ENCODE results near the gene ADGRB3.
"Not testable (repeated sequence)": the region's sequence is repeated elsewhere in the genome, so short reads cannot be mapped to it uniquely, and the experiment has no call there.

ADGRB3 gene

GRCh38 chr6:69284176-69284730 lies 649.2 kb downstream of the ADGRB3 start:
- no peaks in the 10 kb centered on the region for H3K4me1 ChIP-seq (ENCODE audit: control insufficient read depth in 1 of 2, insufficient read depth in 1 of 2, low read depth in 1 of 2, low read length in 1 of 2)
- no peaks in the 10 kb centered on the region for H3K27me3 ChIP-seq
- no peaks in the 10 kb centered on the region for H3K9me3 ChIP-seq
- no peak overlapping the region for H3K27ac ChIP-seq
- H3K4me3 ChIP-seq (ENCODE audit: low read depth in 1 of 2, low read length in 1 of 2): no peak overlapping the region
- H3K36me3 ChIP-seq: no peaks in the 10 kb centered on the region
- TF ChIP-seq, protein P1, sequence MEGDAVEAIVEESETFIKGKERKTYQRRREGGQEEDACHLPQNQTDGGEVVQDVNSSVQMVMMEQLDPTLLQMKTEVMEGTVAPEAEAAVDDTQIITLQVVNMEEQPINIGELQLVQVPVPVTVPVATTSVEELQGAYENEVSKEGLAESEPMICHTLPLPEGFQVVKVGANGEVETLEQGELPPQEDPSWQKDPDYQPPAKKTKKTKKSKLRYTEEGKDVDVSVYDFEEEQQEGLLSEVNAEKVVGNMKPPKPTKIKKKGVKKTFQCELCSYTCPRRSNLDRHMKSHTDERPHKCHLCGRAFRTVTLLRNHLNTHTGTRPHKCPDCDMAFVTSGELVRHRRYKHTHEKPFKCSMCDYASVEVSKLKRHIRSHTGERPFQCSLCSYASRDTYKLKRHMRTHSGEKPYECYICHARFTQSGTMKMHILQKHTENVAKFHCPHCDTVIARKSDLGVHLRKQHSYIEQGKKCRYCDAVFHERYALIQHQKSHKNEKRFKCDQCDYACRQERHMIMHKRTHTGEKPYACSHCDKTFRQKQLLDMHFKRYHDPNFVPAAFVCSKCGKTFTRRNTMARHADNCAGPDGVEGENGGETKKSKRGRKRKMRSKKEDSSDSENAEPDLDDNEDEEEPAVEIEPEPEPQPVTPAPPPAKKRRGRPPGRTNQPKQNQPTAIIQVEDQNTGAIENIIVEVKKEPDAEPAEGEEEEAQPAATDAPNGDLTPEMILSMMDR (IDR thresholded peaks at IDR 0.05): no peak

DNA sequence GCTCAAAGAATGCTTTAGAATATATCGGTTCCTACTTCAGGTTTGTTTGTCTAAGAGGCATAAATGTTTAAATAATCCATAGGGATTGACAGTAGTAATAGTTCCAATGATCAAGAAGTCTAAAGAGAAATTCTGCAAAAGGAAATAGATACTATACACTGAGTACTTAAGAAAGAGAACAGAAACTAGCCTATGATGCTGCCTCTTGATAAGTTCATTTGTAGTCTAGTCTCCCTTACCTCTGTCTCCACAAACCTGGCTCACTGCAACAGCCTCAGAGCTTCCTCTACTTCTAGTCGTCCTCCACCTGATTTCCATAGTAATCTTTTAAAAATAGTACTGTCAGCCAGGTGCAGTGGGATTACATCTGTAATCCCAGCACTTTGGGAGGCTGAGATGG lies 650.0 kb downstream of the ADGRB3 start:
- H3K27me3 ChIP-seq: no peaks in the 10 kb centered on the region
- no peaks in the 10 kb centered on the region for H3K36me3 ChIP-seq
- H3K27ac ChIP-seq: no peak overlapping the region
- no peak overlapping the region for H3K4me3 ChIP-seq (ENCODE audit: low read depth in 1 of 2, low read length in 1 of 2)
- H3K4me1 ChIP-seq (ENCODE audit: control insufficient read depth in 1 of 2, insufficient read depth in 1 of 2, low read depth in 1 of 2, low read length in 1 of 2): no peaks in the 10 kb centered on the region
- H3K9me3 ChIP-seq: no peaks in the 10 kb centered on the region
- TF ChIP-seq, protein P1 (IDR thresholded peaks at IDR 0.05): no peak

- no peaks in the 10 kb centered on the region for H3K9me3 ChIP-seq
- H3K36me3 ChIP-seq: no peaks in the 10 kb centered on the region
- H3K4me1 ChIP-seq (ENCODE audit: control insufficient read depth in 1 of 2, insufficient read depth in 1 of 2, low read depth in 1 of 2, low read length in 1 of 2): no peaks in the 10 kb centered on the region
- H3K4me3 ChIP-seq (ENCODE audit: low read depth in 1 of 2, low read length in 1 of 2): no peak overlapping the region
- H3K27me3 ChIP-seq: no peaks in the 10 kb centered on the region
- TF ChIP-seq, protein P1 (IDR thresholded peaks at IDR 0.05): no peak
- no peak overlapping the region for H3K27ac ChIP-seq
Measured at GRCh38 chr6:69286331-69286730, 651.2 kb downstream of the ADGRB3 start.

DNA sequence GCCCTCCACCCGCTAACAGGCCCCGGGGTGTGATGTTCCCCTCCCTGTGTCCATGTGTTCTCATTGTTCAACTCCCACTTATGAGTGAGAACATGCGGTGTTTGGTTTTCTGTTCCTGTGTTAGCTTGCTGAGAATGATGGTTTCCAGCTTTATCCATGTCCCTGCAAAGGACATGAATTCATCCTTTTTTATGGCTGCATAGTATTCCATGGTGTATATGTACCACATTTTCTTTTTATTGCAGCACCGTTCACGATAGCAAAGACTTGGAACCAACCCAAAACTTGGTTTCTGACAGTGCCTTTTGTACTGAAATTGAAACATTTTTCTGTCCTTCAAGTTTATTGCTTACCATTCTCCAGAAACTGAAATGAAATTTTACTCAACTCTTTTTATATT lies 653.1 kb downstream of the ADGRB3 start:
- not testable (repeated sequence) for H3K4me1 ChIP-seq (ENCODE audit: control insufficient read depth in 1 of 2, insufficient read depth in 1 of 2, low read depth in 1 of 2, low read length in 1 of 2); H3K9me3 ChIP-seq; H3K36me3 ChIP-seq; H3K27ac ChIP-seq; H3K4me3 ChIP-seq (ENCODE audit: low read depth in 1 of 2, low read length in 1 of 2); H3K27me3 ChIP-seq

DNA sequence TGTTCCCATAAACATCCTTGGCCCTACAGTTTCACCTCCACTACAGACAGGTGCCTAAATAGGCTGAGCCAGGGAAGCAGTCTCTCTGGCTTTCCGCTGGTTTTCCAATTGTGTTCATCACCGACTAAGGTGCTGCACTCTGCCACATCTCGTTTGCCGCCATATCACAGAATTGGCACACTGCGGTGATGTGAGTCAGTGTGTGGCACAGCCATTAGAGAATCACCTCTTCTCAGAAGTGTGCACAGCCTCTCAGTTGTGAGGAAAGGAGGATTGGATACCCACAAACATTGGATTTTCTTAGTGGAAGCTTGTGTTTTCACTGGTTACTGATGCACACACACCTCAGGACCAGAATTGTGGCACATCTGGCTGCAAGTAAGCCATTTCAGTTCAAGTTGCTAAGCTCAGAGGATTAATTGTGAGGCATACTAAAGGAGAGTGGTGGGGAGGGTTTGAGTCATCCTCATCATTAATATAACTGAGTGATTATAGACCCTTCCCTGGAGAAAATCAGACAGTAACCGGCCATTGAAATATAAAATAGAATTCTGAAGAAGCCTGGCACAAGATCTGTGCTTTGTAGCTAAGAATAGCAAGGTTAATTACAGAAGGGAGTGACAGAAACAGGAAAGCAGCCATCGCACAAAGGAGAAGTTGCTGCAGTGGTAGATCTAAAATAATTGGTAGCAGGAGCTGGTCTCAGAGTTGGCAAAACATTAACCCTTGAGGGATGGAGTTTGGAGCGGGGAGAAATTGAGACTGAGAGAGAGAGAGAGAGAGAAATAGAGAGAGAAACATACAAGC lies 654.8 kb downstream of the ADGRB3 start:
- no peak overlapping the region for H3K27ac ChIP-seq

GRCh38 chr6:69293471-69293870 lies 658.4 kb downstream of the ADGRB3 start:
- Histone ChIP-seq H3K27ac (no peak overlapping the region), H3K36me3 (no peaks in the 10 kb centered on the region), H3K27me3 (no peaks in the 10 kb centered on the region), H3K4me3 (ENCODE audit: low read depth in 1 of 2, low read length in 1 of 2) (no peak overlapping the region), H3K9me3 (no peaks in the 10 kb centered on the region), H3K4me1 (ENCODE audit: control insufficient read depth in 1 of 2, insufficient read depth in 1 of 2, low read depth in 1 of 2, low read length in 1 of 2) (no peaks in the 10 kb centered on the region)
- TF ChIP-seq, protein P1 (IDR thresholded peaks at IDR 0.05): no peak

More for the DNA sequence above, 654.8 kb downstream of the ADGRB3 start:
- no peaks in the 10 kb centered on the region for H3K4me1 ChIP-seq (ENCODE audit: control insufficient read depth in 1 of 2, insufficient read depth in 1 of 2, low read depth in 1 of 2, low read length in 1 of 2)
- H3K9me3 ChIP-seq: no peaks in the 10 kb centered on the region
- H3K4me3 ChIP-seq (ENCODE audit: low read depth in 1 of 2, low read length in 1 of 2): no peak overlapping the region
- no peaks in the 10 kb centered on the region for H3K36me3 ChIP-seq
- TF ChIP-seq, protein P1 (IDR thresholded peaks at IDR 0.05): no peak
- no peaks in the 10 kb centered on the region for H3K27me3 ChIP-seq

All from neutrophil (primary cell).